K562 (cell line): ENCODE results near the gene GPR142. TPM values are rescaled to one million over a fixed set of nuclear protein-coding genes. Genes with fewer than 3 reads are reported as not detected.

ENCODE experiments used
- AFF1 ChIP-seq, 2 experiments: fragments of 450-650 bp; IDR thresholded peaks; 2 replicates each; pipeline ENCODE4 v1.6.1; 2018; ENCODE audit warnings: mild to moderate bottlenecking in 2 of 2, low read depth in 1 of 2; ENCODE audit not compliant: partially characterized antibody in 2 of 2
- ASH1L ChIP-seq: fragments of 450-650 bp; IDR thresholded peaks from 2 replicates; pipeline ENCODE4 v1.6.1; 2018; ENCODE audit warnings: borderline replicate concordance, mild to moderate bottlenecking, low read depth; ENCODE audit not compliant: partially characterized antibody
- ATF6 ChIP-seq: sonication (generic); formaldehyde crosslinking; IDR thresholded peaks from 2 replicates; pipeline ENCODE4 v1.4.0; 2020; ENCODE audit warnings: mild to moderate bottlenecking, missing genetic modification reagents
- CHD2 ChIP-seq: IDR thresholded peaks from 2 replicates; pipeline ENCODE4 v1.6.1; 2011; ENCODE audit warnings: low read depth, low read length
- EZH2 ChIP-seq: IDR thresholded peaks from 2 replicates; pipeline ENCODE4 v1.6.1; 2012; ENCODE audit warnings: low read depth, mild to moderate bottlenecking, inconsistent platforms, low read length, borderline replicate concordance
- MAFG ChIP-seq: fragments of 450-650 bp; conservative IDR thresholded peaks from 2 replicates; pipeline ENCODE4 v1.6.1; 2016; ENCODE audit warnings: missing genetic modification characterization, missing compliant biosample characterization
- NCOA1 ChIP-seq: fragments of 450-650 bp; IDR thresholded peaks from 2 replicates; pipeline ENCODE4 v1.6.1; 2016; ENCODE audit warnings: low read depth
- NFE2 ChIP-seq: IDR thresholded peaks from 2 replicates; pipeline ENCODE4 v1.6.1; 2014; ENCODE audit warnings: antibody characterized with exemption, low read depth
- PHF20 ChIP-seq: fragments of 450-650 bp; IDR thresholded peaks from 2 replicates; pipeline ENCODE4 v1.6.1; 2018; ENCODE audit not compliant: partially characterized antibody
- RBBP5 ChIP-seq: fragments of 200-600 bp; sonication (generic); IDR thresholded peaks from 2 replicates; pipeline ENCODE4 v1.6.1; 2012; ENCODE audit warnings: borderline replicate concordance, mild to moderate bottlenecking, low read length, control low read depth, inconsistent platforms; ENCODE audit not compliant: insufficient read depth, poor library complexity, severe bottlenecking
- TRIM28 ChIP-seq: fragments of 450-650 bp; IDR thresholded peaks from 2 replicates; pipeline ENCODE4 v1.6.1; 2017
- ZBTB43 ChIP-seq: sonication (generic); formaldehyde crosslinking; IDR thresholded peaks from 2 replicates; pipeline ENCODE4 v1.8.0; 2023; ENCODE audit warnings: mild to moderate bottlenecking, missing genetic modification reagents
- ZBTB9 ChIP-seq: fragments of 450-650 bp; formaldehyde crosslinking; IDR thresholded peaks from 2 replicates; pipeline ENCODE4 v1.4.0; 2020; ENCODE audit warnings: mild to moderate bottlenecking, moderate library complexity
- ZNF121 ChIP-seq: sonication (generic); formaldehyde crosslinking; conservative IDR thresholded peaks from 2 replicates; pipeline ENCODE4 v1.8.0; 2022; ENCODE audit warnings: missing genetic modification reagents
- ZNF197 ChIP-seq: fragments of 200-800 bp; sonication (Bioruptor generic); IDR thresholded peaks from 2 replicates; pipeline ENCODE4 v1.6.1; 2016; ENCODE audit warnings: low read depth, missing genetic modification characterization, missing compliant biosample characterization
- ZNF3 ChIP-seq: fragments of 250-450 bp; sonication (Bioruptor Pico); IDR thresholded peaks from 2 replicates; pipeline ENCODE4 v1.5.0; 2021; ENCODE audit warnings: mild to moderate bottlenecking, moderate library complexity
- ZNF561 ChIP-seq: fragments of 450-650 bp; formaldehyde crosslinking; conservative IDR thresholded peaks from 2 replicates; pipeline ENCODE4 v1.4.0; 2020; ENCODE audit warnings: mild to moderate bottlenecking, moderate library complexity
- ZNF785 ChIP-seq: fragments of 250-450 bp; sonication (Bioruptor Pico); IDR thresholded peaks from 2 replicates; pipeline ENCODE4 v1.4.0; 2020; ENCODE audit warnings: mild to moderate bottlenecking
- polyA plus RNA-seq, 8 experiments: library from polyadenylated mRNA; depleted of rRNA in 4 of 8; stranded (reverse) in 5 of 8; unstranded in 3 of 8; fragments of >200 nt; fragmentation: Nextera tagmentation in 2 of 8; fragmentation: Illumina TruSeq in 1 of 8; extraction: Ambion mirVana in 2 of 8; extraction: Trizol in 1 of 8; gene quantifications; 2 replicates each; pipeline versions ENCODE4 v1.2.1 to v1.2.3, GENCODE V29; 2011 to 2014; ENCODE audit warnings: inconsistent platforms in 1 of 8, missing spikeins in 1 of 8
- total RNA-seq, 7 experiments: library from RNA; depleted of rRNA in 6 of 7; stranded (reverse); fragments of >200 nt in 6 of 7; fragmentation: Illumina TruSeq in 2 of 7; extraction: Trizol in 2 of 7; gene quantifications; 2 replicates each; pipeline versions ENCODE4 v1.2.1 to v1.2.3, GENCODE V29; 2011 to 2021; ENCODE audit warnings: low replicate concordance in 1 of 7

GPR142 gene
- total and polyA plus RNA-seq, 9 of the 15 experiments (the other 6 are each of a cell fraction or from before 2014, with no cell fraction given): not detected

GRCh38 chr17:74379495-74380085, 12.3 kb downstream of the GPR142 start (continued):
- TF ChIP-seq ZBTB43 (CRISPR knock-in tag): no peak
- no peak for TF ChIP-seq EZH2
- no peak for TF ChIP-seq ATF6 (CRISPR knock-in tag)
- no peak for TF ChIP-seq PHF20
- no peak for TF ChIP-seq ZNF121 (CRISPR knock-in tag)
- TF ChIP-seq ZBTB9: peak; percentile 86; the same call in 1 of the 2 replicates
- TF ChIP-seq ZNF785: no peak
- TF ChIP-seq ZNF197 (CRISPR knock-in tag): no peak
- TF ChIP-seq AFF1 (IDR thresholded peaks at IDR 0.05; ENCODE audit: low read depth in 1 of 2, partially characterized antibody in 2 of 2): no peak
- TF ChIP-seq ZNF561 (CRISPR knock-in tag): no peak
- TF ChIP-seq RBBP5: no peak
- TF ChIP-seq ZNF3 (CRISPR knock-in tag): no peak
- TF ChIP-seq NFE2: no peak
- no peak for TF ChIP-seq NCOA1
- no peak for TF ChIP-seq TRIM28
- no peak for TF ChIP-seq ASH1L
- no peak for TF ChIP-seq CHD2
- TF ChIP-seq MAFG: no peak
